H1 (cell line): Measurements from ENCODE around the gene NTRK1. TPM values are rescaled to one million over a fixed set of nuclear protein-coding genes. Genes with fewer than 3 reads are reported as not detected.

Experiments
- CTCF ChIA-PET: fragments of 300-600 bp; sonication (Branson Sonifier 250); formaldehyde crosslinking; loops from one replicate; lab custom pipeline; 2021; ENCODE audit not compliant: partially characterized antibody; lab: Charles Lee
- POLR2A ChIA-PET: fragments of 300-600 bp; sonication (Branson Sonifier 250); formaldehyde crosslinking; loops from one replicate; lab custom pipeline; 2021; ENCODE audit warnings: inconsistent platforms; ENCODE audit not compliant: partially characterized antibody; lab: Charles Lee
- DNase-seq, 2 experiments: peaks; one replicate each; pipeline versions ENCODE4 v3.0.0 to v3.0.0-alpha.2; 2010 to 2022; ENCODE audit warnings: low spot score in 2 of 2, low read depth in 1 of 2, mixed read lengths in 1 of 2
- FAIRE-seq: peaks from 2 replicates; lab custom pipeline; 2011; peaks lifted over from hg19 to GRCh38; lab: Jason Lieb, UNC
- H2AFZ ChIP-seq: 2 replicates; pipeline ENCODE4 v1.8.1; 2012; ENCODE audit warnings: low read length, inconsistent platforms
- H2AK5ac ChIP-seq: 2 replicates; pipeline ENCODE4 v1.6.1; 2013; ENCODE audit warnings: low read depth, low read length
- H2BK120ac ChIP-seq: replicated peaks from 2 replicates; pipeline ENCODE3; 2013; ENCODE audit warnings: low read depth, low read length, inconsistent platforms
- H2BK12ac ChIP-seq: 2 replicates; pipeline ENCODE4 v1.6.1; 2013; ENCODE audit warnings: low read depth, low read length
- H2BK15ac ChIP-seq: 2 replicates; pipeline ENCODE4 v1.6.1; 2013; ENCODE audit warnings: low read length
- H2BK20ac ChIP-seq: 2 replicates; pipeline ENCODE4 v1.6.1; 2013; ENCODE audit warnings: low read length
- H2BK5ac ChIP-seq: 2 replicates; pipeline ENCODE4 v1.6.1; 2013; ENCODE audit warnings: low read depth, low read length
- H3K14ac ChIP-seq: 2 replicates; pipeline ENCODE4 v1.6.1; 2013; ENCODE audit warnings: inconsistent platforms; ENCODE audit not compliant: insufficient read length
- H3K18ac ChIP-seq: 2 replicates; pipeline ENCODE4 v1.6.1; 2013; ENCODE audit warnings: low read length; ENCODE audit errors: extremely low read depth
- H3K23ac ChIP-seq: 2 replicates; pipeline ENCODE4 v1.6.1; 2013; ENCODE audit warnings: inconsistent platforms; ENCODE audit not compliant: insufficient read length
- H3K23me2 ChIP-seq: 2 replicates; pipeline ENCODE4 v1.6.1; 2013; ENCODE audit warnings: low read depth, low read length
- H3K27ac ChIP-seq: 2 replicates; pipeline ENCODE4 v1.6.1; 2011; ENCODE audit warnings: low read depth, low read length, inconsistent platforms
- H3K27me3 ChIP-seq, 4 experiments: replicated peaks in 1 of 4; 1 replicate in 1 of 4; 2 replicates in 3 of 4; pipeline versions ENCODE4 v1.6.1 to v1.8.1; 2011 to 2013; ENCODE audit warnings: low read length in 3 of 4, mild to moderate bottlenecking in 3 of 4, inconsistent platforms in 2 of 4, mixed read lengths in 2 of 4, moderate library complexity in 1 of 4; ENCODE audit not compliant: control insufficient read depth in 3 of 4, insufficient read depth in 3 of 4; ENCODE audit errors: extremely low read depth in 1 of 4
- H3K36me3 ChIP-seq, 4 experiments: 2 replicates each; pipeline versions ENCODE4 v1.6.1 to v1.8.1; 2011 to 2013; ENCODE audit warnings: mild to moderate bottlenecking in 4 of 4, low read length in 3 of 4, moderate library complexity in 2 of 4, control low read depth in 1 of 4, inconsistent platforms in 1 of 4; ENCODE audit not compliant: insufficient read depth in 4 of 4, control insufficient read depth in 2 of 4
- H3K4ac ChIP-seq: replicated peaks from 2 replicates; pipeline ENCODE3; 2013; ENCODE audit warnings: low read length, low read depth, mixed read lengths, inconsistent platforms; ENCODE audit not compliant: insufficient read length
- H3K4me1 ChIP-seq, 4 experiments: replicated peaks in 1 of 4; 1 replicate in 1 of 4; 2 replicates in 3 of 4; pipeline versions ENCODE4 v1.6.1 to v1.8.1; 2011 to 2013; ENCODE audit warnings: low read length in 3 of 4, inconsistent platforms in 2 of 4, mixed read lengths in 1 of 4; ENCODE audit not compliant: insufficient read depth in 4 of 4, control insufficient read depth in 3 of 4
- H3K4me2 ChIP-seq, 2 experiments: 2 replicates each; pipeline versions ENCODE4 v1.6.1 to v1.8.1; 2011 to 2013; ENCODE audit warnings: low read depth in 2 of 2, low read length in 2 of 2, control low read depth in 1 of 2, inconsistent platforms in 1 of 2, mild to moderate bottlenecking in 1 of 2; ENCODE audit not compliant: insufficient read depth in 1 of 2
- H3K4me3 ChIP-seq, 4 experiments: fragments of 200-600, 300-600 bp in 1 of 4; sonication (generic), shearing (Covaris generic), sonication (Bioruptor Twin) in 1 of 4; 2 replicates each; pipeline versions ENCODE4 v1.5.1 to v1.8.1; 2011 to 2016; ENCODE audit warnings: low read length in 4 of 4, low read depth in 3 of 4, control low read depth in 2 of 4, inconsistent platforms in 2 of 4, mild to moderate bottlenecking in 2 of 4, mixed read lengths in 1 of 4, moderate library complexity in 1 of 4; ENCODE audit not compliant: insufficient read depth in 2 of 4; ENCODE audit errors: extremely low read depth in 1 of 4
- H3K56ac ChIP-seq: replicated peaks from 2 replicates; pipeline ENCODE3; 2013; ENCODE audit warnings: low read depth, mild to moderate bottlenecking, mixed read lengths, low read length, inconsistent platforms; ENCODE audit not compliant: insufficient read length
- H3K79me1 ChIP-seq: 2 replicates; pipeline ENCODE4 v1.6.1; 2013; ENCODE audit warnings: low read depth, low read length, control low read depth
- H3K79me2 ChIP-seq, 2 experiments: 2 replicates each; pipeline versions ENCODE4 v1.6.1 to v1.8.1; 2012 to 2013; ENCODE audit warnings: low read length in 2 of 2, mild to moderate bottlenecking in 2 of 2, inconsistent platforms in 1 of 2; ENCODE audit not compliant: insufficient read depth in 2 of 2, control insufficient read depth in 1 of 2
- H3K9ac ChIP-seq, 4 experiments: replicated peaks in 1 of 4; 1 replicate in 1 of 4; 2 replicates in 3 of 4; pipeline versions ENCODE4 v1.6.1 to v1.8.1; 2011 to 2013; ENCODE audit warnings: low read depth in 3 of 4, low read length in 3 of 4, control low read depth in 2 of 4, mild to moderate bottlenecking in 2 of 4, moderate library complexity in 2 of 4, inconsistent platforms in 1 of 4; ENCODE audit errors: extremely low read depth in 1 of 4
- H3K9me3 ChIP-seq, 2 experiments: 2 replicates each; pipeline versions ENCODE4 v1.6.1 to v1.8.1; 2012 to 2013; ENCODE audit warnings: mild to moderate bottlenecking in 2 of 2, moderate library complexity in 2 of 2, control low read depth in 1 of 2, inconsistent platforms in 1 of 2, low read depth in 1 of 2, low read length in 1 of 2, mixed read lengths in 1 of 2; ENCODE audit not compliant: insufficient read depth in 2 of 2
- H4K20me1 ChIP-seq, 2 experiments: replicated peaks in 1 of 2; 2 replicates each; pipeline versions ENCODE3 to v1.8.1; 2011 to 2013; ENCODE audit warnings: inconsistent platforms in 2 of 2, low read length in 2 of 2, mild to moderate bottlenecking in 1 of 2; ENCODE audit not compliant: insufficient read depth in 2 of 2, control insufficient read depth in 1 of 2
- H4K5ac ChIP-seq: 2 replicates; pipeline ENCODE4 v1.6.1; 2013; ENCODE audit warnings: low read length, low read depth, mixed read lengths, inconsistent platforms; ENCODE audit not compliant: insufficient read length
- H4K8ac ChIP-seq: 2 replicates; pipeline ENCODE4 v1.8.0; 2013; ENCODE audit warnings: mild to moderate bottlenecking, moderate library complexity, low read length, inconsistent platforms; ENCODE audit not compliant: insufficient read depth; ENCODE audit errors: extremely low read depth
- H4K91ac ChIP-seq: replicated peaks from 2 replicates; pipeline ENCODE3; 2013; ENCODE audit warnings: low read length, mixed read lengths, inconsistent platforms; ENCODE audit not compliant: insufficient read length
- CTBP2 ChIP-seq: IDR thresholded peaks from 2 replicates; pipeline ENCODE4 v1.7.0; 2011; ENCODE audit warnings: borderline replicate concordance, mild to moderate bottlenecking, moderate library complexity, mixed read lengths, low read length; ENCODE audit not compliant: insufficient read depth, insufficient read length
- EZH2 ChIP-seq: fragments of 200-600 bp; sonication (generic); IDR thresholded peaks from 2 replicates; pipeline ENCODE4 v1.7.1; 2012; ENCODE audit warnings: low read depth, mild to moderate bottlenecking, moderate library complexity, low read length, inconsistent platforms; ENCODE audit not compliant: severe bottlenecking
- SP1 ChIP-seq: IDR thresholded peaks from 2 replicates; pipeline ENCODE4 v1.6.1; 2011; ENCODE audit warnings: low read depth, low read length
- SRF ChIP-seq: IDR thresholded peaks from 2 replicates; pipeline ENCODE4 v1.6.1; 2011; ENCODE audit warnings: mild to moderate bottlenecking, low read depth, low read length, moderate library complexity
- WGBS, 2 experiments: shearing (Covaris generic) in 1 of 2; methylation state at CpG; one replicate each; pipeline versions ENCODE4 v1.1.6 to v1.1.7; 2013 to 2015; ENCODE audit warnings: low lambda C conversion rate in 2 of 2, mixed read lengths in 2 of 2, inconsistent platforms in 1 of 2, low coverage in 1 of 2, missing lambda C conversion rate in 1 of 2; ENCODE audit not compliant: insufficient replicate concordance in 2 of 2, insufficient coverage in 1 of 2, insufficient read length in 1 of 2; ENCODE audit errors: extremely low coverage in 1 of 2, missing lambda C conversion rate in 1 of 2; 5-methylcytosine and 5-hydroxymethylcytosine counted together
- polyA plus RNA-seq, 7 experiments: library from polyadenylated mRNA; depleted of rRNA in 3 of 7; stranded (reverse) in 5 of 7; unstranded in 2 of 7; fragments of >200 nt in 5 of 7; fragments of 200-250 nt in 2 of 7; gene quantifications; 1 replicate in 5 of 7; 2 replicates in 1 of 7; 4 replicates in 1 of 7; pipeline versions ENCODE4 v1.2.1 to v1.2.3, GENCODE V29; 2011 to 2013; ENCODE audit warnings: missing spikeins in 2 of 7, mixed read lengths in 2 of 7
- total RNA-seq: library from RNA; stranded (reverse); fragmentation: NEBNext Ultra II Directional; extraction: Animal tissue kit (Norgen Biotek cat#: 25700); gene quantifications from 2 replicates; pipeline ENCODE4 v1.2.1, GENCODE V29; 2021

NTRK1 gene
- total and polyA plus RNA-seq, 2 of the 8 experiments (the other 6 are each of a cell fraction or from before 2014, with no cell fraction given) = 0.12 to 0.24 TPM

DNA sequence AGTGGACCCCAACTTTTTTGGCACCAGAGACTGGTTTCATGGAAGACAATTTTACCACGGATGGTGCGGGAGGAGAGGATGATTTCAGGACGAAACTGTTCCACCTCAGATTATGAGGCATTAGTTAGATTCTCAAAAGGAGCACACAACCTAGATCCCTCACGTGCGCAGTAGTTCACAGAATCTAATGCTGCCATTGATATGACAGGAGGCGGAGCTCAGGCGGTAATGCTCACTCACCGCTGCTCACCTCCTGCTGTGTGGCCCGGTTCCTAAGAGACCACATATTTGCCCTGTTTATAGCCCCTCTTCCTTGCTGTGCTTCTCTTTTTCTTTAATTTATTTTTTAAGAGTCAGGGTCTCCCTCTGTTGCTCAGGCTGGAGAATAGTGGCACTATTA is 4.6 kb downstream of the NTRK1 start:
- Histone ChIP-seq H3K18ac (no peak overlapping the region), H3K4ac (no peak overlapping the region), H3K36me3 (peaks cover 0 to 2% (median 0%) of the 10 kb centered on the region in 4 experiments; a peak in 1 of 8 replicates), H3K4me1 (peaks cover 0 to 14% (median 10%) of the 10 kb centered on the region in 4 experiments; a peak in 5 of 7 replicates), H2BK120ac (no peak overlapping the region), H3K27ac (no peak overlapping the region), H3K14ac (no peak overlapping the region), H2BK15ac (no peak overlapping the region; the same call in 1 of the 2 replicates), H3K56ac (no peak overlapping the region), H2AK5ac (no peak overlapping the region), H3K9me3 (no peaks in the 10 kb centered on the region), H3K9ac (no peak overlapping the region), H2AFZ (no peak overlapping the region), H3K23ac (no peak overlapping the region), H4K91ac (no peak overlapping the region), H2BK20ac (no peak overlapping the region), H3K79me2 (no peaks in the 10 kb centered on the region), H3K4me2 (no peak overlapping the region), H4K5ac (no peak overlapping the region), H3K4me3 (no peak overlapping the region), H3K23me2 (peaks cover 7% of the 10 kb centered on the region; the same call in 1 of the 2 replicates), H4K8ac (no peak overlapping the region), H3K27me3 (peaks cover 28 to 51% (median 44%) of the 10 kb centered on the region in 4 experiments), H2BK12ac (no peak overlapping the region), H3K79me1 (no peaks in the 10 kb centered on the region), H4K20me1 (peaks cover 1 to 7% of the 10 kb centered on the region in 2 experiments), H2BK5ac (no peak overlapping the region)
- WGBS, 2 experiments = 56% methylated on average over 9 of the region's 9 CpGs; no CpG with 5 or more reads in 1 of the 2 experiments
- POLR2A ChIA-PET = interaction anchor here (1.1 to 1.4 kb wide), 2 partner anchors 9 to 11 kb away, joined by 3 read pairs; no protein-coding TSS in a partner anchor
- DNase-seq (no peak), FAIRE-seq (no peak)
- TF ChIP-seq CTBP2 (no peak), SRF (no peak), EZH2 (no peak), SP1 (no peak)
- CTCF ChIA-PET = interaction anchor here (1.0 to 25.2 kb wide), 8 partner anchors 16 to 183 kb away, joined by 3 to 719 read pairs (median 18); partner anchors contain the start of genes LRRC71 and PEAR1
